HEK293 (cell line): ENCODE data around the gene CFAP58.

Experiments used
- CTCF ChIA-PET: fragments of 350-600 bp; formaldehyde crosslinking; extraction: SDS; loops from one replicate; lab custom pipeline; 2021; ENCODE audit warnings: antibody characterized with exemption; lab: Yijun Ruan, JAX
- POLR2A ChIA-PET: fragments of 300-600 bp; formaldehyde crosslinking; extraction: SDS; loops from one replicate; lab custom pipeline; 2020; ENCODE audit warnings: antibody characterized with exemption, inconsistent platforms; lab: Yijun Ruan, JAX
- H3K27ac ChIP-seq: fragments of 200-500 bp; sonication (Bioruptor generic); 2 replicates; pipeline ENCODE4 v1.5.1; 2014; ENCODE audit warnings: low read depth, low read length, control low read depth, inconsistent platforms; ENCODE audit errors: extremely low read depth
- H3K36me3 ChIP-seq, 2 experiments: fragments of 200-500 bp in 1 of 2; sonication (Bioruptor generic) in 1 of 2; 1 replicate in 1 of 2; 2 replicates in 1 of 2; pipeline ENCODE4 v1.5.1; 2014 to 2017; ENCODE audit warnings: inconsistent platforms in 2 of 2, low read length in 2 of 2; ENCODE audit not compliant: control insufficient read depth in 2 of 2, insufficient read depth in 1 of 2
- H3K4me1 ChIP-seq: fragments of 200-500 bp; sonication (Bioruptor generic); 2 replicates; pipeline ENCODE4 v1.5.1; 2014; ENCODE audit warnings: mild to moderate bottlenecking, low read length, inconsistent platforms; ENCODE audit not compliant: control insufficient read depth, insufficient read depth
- H3K4me3 ChIP-seq: 2 replicates; pipeline ENCODE4 v1.5.1; 2011; ENCODE audit warnings: low read depth, mild to moderate bottlenecking, control low read depth, low read length, moderate library complexity
- H3K9me3 ChIP-seq: fragments of 200-500 bp; sonication (Bioruptor generic); 2 replicates; pipeline ENCODE4 v1.5.1; 2014; ENCODE audit warnings: low read depth, low read length, inconsistent platforms; ENCODE audit not compliant: control insufficient read depth, insufficient read depth
- BCL6B ChIP-seq: fragments of 450-650 bp; formaldehyde crosslinking; IDR thresholded peaks from 2 replicates; pipeline ENCODE4 v1.5.1; 2017; ENCODE audit warnings: missing biosample characterization, missing genetic modification characterization
- GLI2 ChIP-seq: fragments of 450-650 bp; formaldehyde crosslinking; IDR thresholded peaks from 2 replicates; pipeline ENCODE4; 2017; ENCODE audit warnings: missing biosample characterization, missing genetic modification characterization, low read depth, borderline replicate concordance
- GLI4 ChIP-seq: fragments of 450-650 bp; formaldehyde crosslinking; IDR thresholded peaks from 2 replicates; pipeline ENCODE4 v1.5.1; 2016; ENCODE audit warnings: missing biosample characterization, missing genetic modification characterization
- IKZF3 ChIP-seq: fragments of 450-650 bp; IDR thresholded peaks from 2 replicates; pipeline ENCODE4 v1.5.0; 2018; ENCODE audit warnings: missing biosample characterization, mild to moderate bottlenecking, missing genetic modification characterization, moderate library complexity
- KLF8 ChIP-seq: fragments of 450-650 bp; formaldehyde crosslinking; IDR thresholded peaks from 2 replicates; pipeline ENCODE4 v1.5.1; 2016; ENCODE audit warnings: missing biosample characterization, missing genetic modification characterization
- KLF9 ChIP-seq: fragments of 450-650 bp; formaldehyde crosslinking; IDR thresholded peaks from 2 replicates; pipeline ENCODE4 v1.5.1; 2016; ENCODE audit warnings: missing biosample characterization, missing genetic modification characterization, low read depth
- MZF1 ChIP-seq: fragments of 450-650 bp; formaldehyde crosslinking; IDR thresholded peaks from 2 replicates; pipeline ENCODE4 v1.5.1; 2017; ENCODE audit warnings: missing biosample characterization, missing genetic modification characterization, borderline replicate concordance
- OVOL3 ChIP-seq: fragments of 450-650 bp; formaldehyde crosslinking; IDR thresholded peaks from 2 replicates; pipeline ENCODE4 v1.5.1; 2016; ENCODE audit warnings: missing biosample characterization, missing genetic modification characterization
- PRDM4 ChIP-seq: fragments of 450-650 bp; formaldehyde crosslinking; IDR thresholded peaks from 2 replicates; pipeline ENCODE4 v1.5.1; 2017; ENCODE audit warnings: missing biosample characterization, missing genetic modification characterization
- TCF7L2 ChIP-seq: IDR thresholded peaks from 2 replicates; pipeline ENCODE4 v1.6.1; 2011; ENCODE audit warnings: low read depth, mild to moderate bottlenecking, inconsistent platforms, low read length, moderate library complexity, borderline replicate concordance
- ZBTB48 ChIP-seq: fragments of 450-650 bp; formaldehyde crosslinking; IDR thresholded peaks from 2 replicates; pipeline ENCODE4 v1.5.1; 2016; ENCODE audit warnings: missing biosample characterization, missing genetic modification characterization
- ZBTB6 ChIP-seq: fragments of 450-650 bp; formaldehyde crosslinking; IDR thresholded peaks from 2 replicates; pipeline ENCODE4 v1.5.1; 2017; ENCODE audit warnings: missing biosample characterization, missing genetic modification characterization
- ZNF112 ChIP-seq: fragments of 450-650 bp; formaldehyde crosslinking; IDR thresholded peaks from 2 replicates; pipeline ENCODE4 v1.5.0; 2017; ENCODE audit warnings: missing biosample characterization, missing genetic modification characterization
- ZNF140 ChIP-seq: fragments of 450-650 bp; formaldehyde crosslinking; IDR thresholded peaks from 2 replicates; pipeline ENCODE4 v1.5.1; 2016; ENCODE audit warnings: missing biosample characterization, missing genetic modification characterization
- ZNF155 ChIP-seq: fragments of 450-650 bp; formaldehyde crosslinking; IDR thresholded peaks from 2 replicates; pipeline ENCODE4 v1.5.1; 2016; ENCODE audit warnings: missing biosample characterization, missing genetic modification characterization
- ZNF473 ChIP-seq: fragments of 450-650 bp; formaldehyde crosslinking; IDR thresholded peaks from 2 replicates; pipeline ENCODE4 v1.5.1; 2017; ENCODE audit warnings: missing biosample characterization, missing genetic modification characterization
- ZNF544 ChIP-seq: fragments of 450-650 bp; formaldehyde crosslinking; IDR thresholded peaks from 2 replicates; pipeline ENCODE4 v1.5.0; 2017; ENCODE audit warnings: missing biosample characterization, missing genetic modification characterization
- ZNF571 ChIP-seq: fragments of 450-650 bp; formaldehyde crosslinking; IDR thresholded peaks from 2 replicates; pipeline ENCODE4 v1.5.0; 2017; ENCODE audit warnings: missing biosample characterization, missing genetic modification characterization
- ZNF701 ChIP-seq: fragments of 450-650 bp; formaldehyde crosslinking; IDR thresholded peaks from 2 replicates; pipeline ENCODE4 v1.5.1; 2016; ENCODE audit warnings: missing biosample characterization, missing genetic modification characterization
- ZNF776 ChIP-seq: fragments of 450-650 bp; formaldehyde crosslinking; IDR thresholded peaks from 2 replicates; pipeline ENCODE4 v1.5.0; 2017; ENCODE audit warnings: missing biosample characterization, missing genetic modification characterization, borderline replicate concordance

The CFAP58 gene

DNA sequence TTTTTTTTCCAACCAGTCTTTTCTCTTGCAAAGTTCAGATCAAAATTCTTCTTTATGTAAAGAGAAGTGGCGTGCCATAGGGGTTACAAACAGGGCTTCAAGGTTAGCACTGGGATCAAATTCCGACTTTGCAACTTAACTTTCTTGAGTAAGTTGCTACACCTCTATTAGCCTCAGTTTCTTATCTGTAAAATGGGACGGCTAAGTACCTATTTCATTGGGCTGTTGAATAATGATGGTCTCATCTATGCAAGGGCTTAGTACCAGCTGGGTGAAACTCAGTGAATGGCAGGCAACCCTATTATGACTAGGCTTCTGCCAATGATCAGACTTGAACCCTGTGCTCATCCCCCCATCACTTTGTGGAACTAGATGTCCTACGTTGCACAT is 49.3 kb upstream of the CFAP58 start:
- Histone ChIP-seq H3K27ac (no peak overlapping the region), H3K4me3 (no peak overlapping the region)
- POLR2A ChIA-PET, result interaction anchor here (2.0 kb wide), 1 partner anchor 34 kb away, joined by 8 read pairs; the partner anchor contains the start of gene ITPRIP

GRCh38 chr10:104304927-104305326 is 48.7 kb upstream of the CFAP58 start:
- Histone ChIP-seq H3K36me3 (no peaks in the 10 kb centered on the region), H3K27ac (no peak overlapping the region), H3K9me3 (no peaks in the 10 kb centered on the region), H3K4me3 (no peak overlapping the region), H3K4me1 (no peaks in the 10 kb centered on the region)
- POLR2A ChIA-PET, result interaction anchor here (0.8 to 2.0 kb wide), 2 partner anchors 29 to 33 kb away, joined by 4 to 8 read pairs; partner anchors contain the start of gene ITPRIP
- TF ChIP-seq GLI4 (tag by site-specific recombination) (no peak), ZBTB48 (no peak), IKZF3 (tag by site-specific recombination) (no peak)
- CTCF ChIA-PET, result interaction anchor here (0.6 to 7.2 kb wide), 15 partner anchors 9 to 318 kb away, joined by 3 to 152 read pairs (median 7); partner anchors contain the start of genes CFAP58 and ITPRIP

More for the DNA sequence above, 49.3 kb upstream of the CFAP58 start:
- H3K9me3 ChIP-seq, result no peaks in the 10 kb centered on the region
- CTCF ChIA-PET, result interaction anchor here (0.9 to 7.2 kb wide), 7 partner anchors 10 to 45 kb away, joined by 3 to 152 read pairs (median 10); partner anchors contain the start of gene CFAP58
- no peaks in the 10 kb centered on the region for H3K36me3 ChIP-seq
- no peaks in the 10 kb centered on the region for H3K4me1 ChIP-seq
- TF ChIP-seq ZNF155 (tag by site-specific recombination), result no peak
- no peak for TF ChIP-seq TCF7L2
- no peak for TF ChIP-seq PRDM4 (tag by site-specific recombination)
- no peak for TF ChIP-seq ZNF544 (tag by site-specific recombination)
- TF ChIP-seq OVOL3 (tag by site-specific recombination), result no peak
- TF ChIP-seq ZBTB6 (tag by site-specific recombination), result no peak
- TF ChIP-seq ZNF140 (tag by site-specific recombination), result no peak
- no peak for TF ChIP-seq BCL6B (tag by site-specific recombination)
- TF ChIP-seq KLF9, result no peak
- TF ChIP-seq ZNF776, result no peak
- TF ChIP-seq ZNF112 (tag by site-specific recombination), result no peak
- no peak for TF ChIP-seq GLI2 (tag by site-specific recombination)
- TF ChIP-seq KLF8, result no peak
- TF ChIP-seq MZF1 (tag by site-specific recombination), result no peak
- TF ChIP-seq ZNF701, result no peak
- no peak for TF ChIP-seq ZNF571 (tag by site-specific recombination)
- TF ChIP-seq ZNF473 (tag by site-specific recombination), result no peak
- TF ChIP-seq, all 188 proteins: peak for 0
